ENCODE measurements around the gene GMIP. TPM values are rescaled to one million over a fixed set of nuclear protein-coding genes. Genes with fewer than 3 reads are reported as not detected.

GMIP gene
- total and polyA plus RNA-seq, 2 donors (not counting 3 experiments of a cell fraction or from before 2014, with no cell fraction given), result 7.8 to 19.8 TPM

DNA sequence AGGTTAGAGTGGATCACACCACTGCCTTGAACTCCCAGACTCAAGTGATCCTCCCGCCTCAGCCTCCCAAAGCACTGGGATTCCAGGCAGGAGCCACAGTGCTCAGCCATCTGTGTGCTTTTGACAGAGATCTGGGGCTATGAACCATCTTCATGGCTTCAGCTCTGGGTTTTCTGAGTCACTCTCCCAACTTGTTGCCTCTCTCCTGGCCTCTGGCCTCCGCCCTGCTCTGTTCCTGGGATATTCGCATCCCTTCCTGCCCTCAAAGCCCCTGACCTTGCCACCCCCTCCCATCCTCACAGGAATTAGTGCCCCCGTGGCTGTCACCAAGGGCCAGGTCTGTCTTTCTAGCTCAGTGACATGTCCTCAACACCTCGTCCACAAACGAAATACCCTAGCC lies 5.7 kb upstream of the GMIP start:
- FAIRE-seq (no peak), DNase-seq (ENCODE audit: low read depth, low spot score) (no peak)
- intact Hi-C loops (cut with micrococcal nuclease), result no loop called here
- no peaks in the 10 kb centered on the region for H3K9me3 ChIP-seq (replicated peaks; ENCODE audit: control insufficient read depth, insufficient read depth, low read length)
- no peak overlapping the region for H3K27ac ChIP-seq (ENCODE audit: insufficient read depth, low read depth, low read length)
- TF ChIP-seq FOS (IDR thresholded peaks at IDR 0.05; ENCODE audit: borderline replicate concordance, insufficient read depth, low read length) (no peak), JUN (IDR thresholded peaks at IDR 0.05; ENCODE audit: borderline replicate concordance, insufficient read depth, insufficient read length, low read depth) (no peak), POLR2AphosphoS5 (IDR thresholded peaks at IDR 0.05; ENCODE audit: insufficient read depth, low read depth, low read length) (no peak), MYC (IDR thresholded peaks at IDR 0.05; ENCODE audit: low read depth, low read length) (no peak), EZH2 (IDR thresholded peaks at IDR 0.05; ENCODE audit: borderline replicate concordance, low read depth, low read length, severe bottlenecking) (no peak), POLR2A (IDR thresholded peaks at IDR 0.05; ENCODE audit: low read depth, low read length) (no peak), GATA2 (IDR thresholded peaks at IDR 0.05; ENCODE audit: insufficient read depth, insufficient read length, low read depth, low read length) (no peak)
- TF ChIP-seq, protein P1, sequence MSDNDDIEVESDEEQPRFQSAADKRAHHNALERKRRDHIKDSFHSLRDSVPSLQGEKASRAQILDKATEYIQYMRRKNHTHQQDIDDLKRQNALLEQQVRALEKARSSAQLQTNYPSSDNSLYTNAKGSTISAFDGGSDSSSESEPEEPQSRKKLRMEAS (IDR thresholded peaks at IDR 0.05; ENCODE audit: insufficient read depth, insufficient read length), result no peak
- H3K4me3 ChIP-seq (replicated peaks in 1 of 3; ENCODE audit: insufficient read depth in 1 of 3, low read depth in 1 of 3, low read length in 3 of 3), result no peak overlapping the region
- peaks cover 2 to 65% of the 10 kb centered on the region in 2 experiments for H3K36me3 ChIP-seq (ENCODE audit: control insufficient read depth in 2 of 2, extremely low read depth in 1 of 2, insufficient read depth in 2 of 2, low read length in 2 of 2)
- H3K4me2 ChIP-seq (ENCODE audit: insufficient read depth, low read length), result no peak overlapping the region
- no peaks in the 10 kb centered on the region for H3K9me1 ChIP-seq (replicated peaks; ENCODE audit: control insufficient read depth, extremely low read depth, insufficient read depth, low read length)
- H2AFZ ChIP-seq (ENCODE audit: low read depth, low read length), result no peak overlapping the region
- H3K4me1 ChIP-seq (ENCODE audit: control insufficient read depth, extremely low read depth, insufficient read depth, low read length), result no peaks in the 10 kb centered on the region
- dilution Hi-C loops (cut with MboI; ENCODE audit: extremely low pct_ligation_motif_present, low sequenced_read_pairs), result no loop called here
- H3K79me2 ChIP-seq (ENCODE audit: control insufficient read depth, insufficient read depth, low read length), result no peaks in the 10 kb centered on the region
- BruUV-seq (replicated peaks), result no TSS peak
- ChIA-PET CTCF (interaction anchor here (2.1 kb wide), 1 partner anchor 117 kb away, joined by 5 read pairs; no protein-coding TSS in a partner anchor), POLR2A (no interaction called here)
- H3K9ac ChIP-seq (replicated peaks; ENCODE audit: extremely low read depth, insufficient read depth, low read length), result no peak overlapping the region
- H4K20me1 ChIP-seq (replicated peaks; ENCODE audit: control insufficient read depth, extremely low read depth, insufficient read depth, low read length), result no peaks in the 10 kb centered on the region
- no peaks in the 10 kb centered on the region for H3K27me3 ChIP-seq (ENCODE audit: control insufficient read depth in 2 of 2, insufficient read depth in 2 of 2, low read length in 2 of 2)

Data from endothelial cell of umbilical vein (primary cell).